NT2/D1 (cell line): ENCODE measurements around the gene CTPS2.

Experiments used
- DNase-seq: peaks from one replicate; pipeline ENCODE4 v3.0.0-alpha.2; 2011; ENCODE audit warnings: low read depth, low spot score
- H3K27me3 ChIP-seq: 2 replicates; pipeline ENCODE4 v1.6.0; 2011; ENCODE audit warnings: mild to moderate bottlenecking; ENCODE audit not compliant: insufficient read length, insufficient read depth
- H3K36me3 ChIP-seq: 2 replicates; pipeline ENCODE4 v1.6.1; 2011; ENCODE audit warnings: mild to moderate bottlenecking, low read length, mixed read lengths; ENCODE audit not compliant: insufficient read depth, insufficient read length
- H3K4me1 ChIP-seq: 2 replicates; pipeline ENCODE4 v1.5.1; 2011; ENCODE audit not compliant: insufficient read depth, insufficient read length
- H3K4me3 ChIP-seq: 2 replicates; pipeline ENCODE4 v1.5.1; 2011; ENCODE audit warnings: low read depth; ENCODE audit not compliant: insufficient read length
- H3K9ac ChIP-seq: 2 replicates; pipeline ENCODE4 v1.6.0; 2011; ENCODE audit warnings: low read depth; ENCODE audit not compliant: insufficient read length
- H3K9me3 ChIP-seq: 2 replicates; pipeline ENCODE4 v1.5.1; 2011; ENCODE audit warnings: mild to moderate bottlenecking, low read length; ENCODE audit not compliant: insufficient read depth
- SUZ12 ChIP-seq: IDR thresholded peaks from 2 replicates; pipeline ENCODE4 v1.6.1; 2011; ENCODE audit not compliant: insufficient read length, insufficient read depth; ENCODE audit errors: extremely low read depth
- YY1 ChIP-seq: IDR thresholded peaks from 2 replicates; pipeline ENCODE4 v1.6.1; 2011; ENCODE audit not compliant: insufficient read length, insufficient read depth
- ZNF274 ChIP-seq: IDR thresholded peaks from 2 replicates; pipeline ENCODE4 v1.6.1; 2011; ENCODE audit warnings: mild to moderate bottlenecking, low read depth, low read length

The CTPS2 gene

DNA sequence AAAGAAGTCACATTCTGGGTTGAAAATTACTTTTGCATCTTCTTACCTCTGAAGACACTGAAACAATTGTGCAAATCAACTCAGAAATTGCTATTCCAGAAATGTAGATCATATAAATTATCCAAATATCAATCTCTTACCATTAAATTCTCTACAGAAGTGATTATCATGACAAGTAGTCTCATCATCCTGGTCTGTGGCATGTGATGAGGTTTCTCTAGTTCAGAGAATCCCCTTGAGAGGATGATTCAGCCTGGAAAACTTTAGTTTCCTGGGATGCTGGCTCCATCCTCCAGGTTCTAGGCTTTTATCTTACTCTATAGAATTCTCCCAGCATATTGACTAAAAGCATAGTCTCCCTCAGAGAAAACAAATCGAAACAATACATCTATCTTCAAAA is 138.7 kb downstream of the CTPS2 start:
- H3K4me3 ChIP-seq = no peak overlapping the region
- TF ChIP-seq SUZ12 = no peak
- TF ChIP-seq ZNF274 = no peak
- no peak for TF ChIP-seq YY1
- no peaks in the 10 kb centered on the region for H3K36me3 ChIP-seq
- no peaks in the 10 kb centered on the region for H3K27me3 ChIP-seq
- H3K4me1 ChIP-seq = no peaks in the 10 kb centered on the region
- no peak for DNase-seq
- peaks cover 10% of the 10 kb centered on the region; the same call in 1 of the 2 replicates for H3K9me3 ChIP-seq
- H3K9ac ChIP-seq = no peak overlapping the region

DNA sequence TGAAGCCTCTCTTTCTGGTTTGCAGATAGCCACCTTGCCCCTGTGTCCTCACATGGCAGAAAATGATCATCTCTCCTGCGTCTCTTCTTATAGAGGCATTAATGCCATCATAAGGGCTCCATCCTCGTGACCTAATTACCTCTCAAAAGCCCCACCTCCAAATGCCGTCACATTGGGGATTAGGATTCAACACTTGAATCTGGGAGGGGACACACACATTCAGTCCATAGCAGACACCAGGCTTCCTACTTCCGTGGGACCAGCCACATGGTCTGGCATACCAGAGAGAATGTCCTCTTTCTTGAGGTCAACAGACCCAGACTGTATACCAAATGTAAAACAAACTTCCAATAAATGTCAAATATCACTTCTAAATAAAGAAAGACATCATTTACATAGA is 144.8 kb downstream of the CTPS2 start:
- no peak overlapping the region for H3K9ac ChIP-seq
- H3K9me3 ChIP-seq = no peaks in the 10 kb centered on the region
- H3K36me3 ChIP-seq = no peaks in the 10 kb centered on the region
- H3K4me3 ChIP-seq = no peak overlapping the region
- no peaks in the 10 kb centered on the region for H3K4me1 ChIP-seq
- TF ChIP-seq SUZ12 (no peak), YY1 (no peak), ZNF274 (no peak)
- no peak for DNase-seq
- no peaks in the 10 kb centered on the region for H3K27me3 ChIP-seq

DNA sequence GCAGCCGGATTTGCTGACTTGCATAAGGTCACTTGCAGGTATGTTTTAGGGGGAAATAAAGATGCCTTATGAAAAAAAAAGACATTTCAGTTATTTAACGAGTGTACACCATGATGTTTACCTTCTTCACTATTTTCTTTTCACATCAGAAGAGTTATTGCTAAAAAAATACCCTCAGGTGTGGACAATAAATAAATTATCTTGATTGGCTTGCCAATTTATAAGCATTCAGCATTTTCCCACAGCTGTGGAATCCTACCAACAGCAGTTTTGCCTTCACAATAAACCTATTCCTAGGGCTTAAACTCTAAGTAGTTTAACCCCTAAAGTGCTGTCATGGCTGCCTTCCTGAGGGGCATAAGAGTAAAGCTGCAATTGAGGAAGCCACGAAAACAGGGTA is 145.9 kb downstream of the CTPS2 start:
- no peak for DNase-seq
- Histone ChIP-seq H3K4me3 (no peak overlapping the region), H3K4me1 (no peaks in the 10 kb centered on the region), H3K36me3 (no peaks in the 10 kb centered on the region), H3K9ac (no peak overlapping the region), H3K27me3 (no peaks in the 10 kb centered on the region), H3K9me3 (no peaks in the 10 kb centered on the region)
- TF ChIP-seq YY1 (no peak), SUZ12 (no peak), ZNF274 (no peak)

DNA sequence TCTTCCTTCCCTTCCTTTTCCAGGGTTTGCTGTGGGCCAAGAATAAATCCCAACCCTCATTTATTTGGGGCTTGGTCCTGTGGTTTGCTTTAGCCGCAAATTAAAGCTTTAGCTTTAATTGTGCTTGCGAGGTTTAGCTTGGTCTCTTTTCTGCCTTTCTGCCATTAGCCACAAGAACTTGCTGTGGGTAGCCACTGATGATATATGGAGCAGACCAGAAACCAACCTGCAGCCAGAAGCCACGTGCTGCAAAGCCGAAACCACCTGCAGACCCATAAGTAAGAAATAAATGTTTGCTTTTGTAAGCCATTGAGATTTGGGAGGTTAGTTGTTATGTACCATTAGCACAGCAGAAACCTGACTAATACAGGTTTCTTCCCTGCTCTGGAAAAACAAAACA is 152.3 kb downstream of the CTPS2 start:
- no peaks in the 10 kb centered on the region for H3K27me3 ChIP-seq
- H3K36me3 ChIP-seq = no peaks in the 10 kb centered on the region
- no peak overlapping the region for H3K9ac ChIP-seq
- H3K4me3 ChIP-seq = no peak overlapping the region
- no peak for DNase-seq
- no peaks in the 10 kb centered on the region for H3K4me1 ChIP-seq
- H3K9me3 ChIP-seq = 0 out of 2 replicates have a peak, but pooled peaks cover 7% of the 10 kb centered on the region
- TF ChIP-seq YY1 = no peak
- no peak for TF ChIP-seq SUZ12
- no peak for TF ChIP-seq ZNF274

DNA sequence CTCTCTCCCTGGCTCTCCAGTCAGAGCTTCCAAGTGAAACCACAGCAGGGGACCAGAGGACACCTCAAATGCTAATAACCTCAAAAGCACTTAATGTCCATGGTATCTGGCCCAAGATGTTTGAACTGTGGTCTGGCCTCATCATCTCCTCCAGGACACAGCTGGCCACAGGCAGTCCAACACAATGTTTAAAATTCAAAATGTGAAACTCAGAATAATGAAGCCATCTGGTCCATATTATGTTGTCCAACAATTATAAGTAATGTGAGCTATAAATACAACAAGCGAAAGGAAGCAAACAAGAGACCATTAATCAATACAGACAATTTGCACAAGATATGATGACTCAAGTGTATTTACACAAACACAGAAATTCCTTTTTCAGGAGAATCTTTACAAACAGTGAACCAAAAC is 153.3 kb downstream of the CTPS2 start:
- Histone ChIP-seq H3K4me3 (no peak overlapping the region), H3K9me3 (0 out of 2 replicates have a peak, but pooled peaks cover 7% of the 10 kb centered on the region), H3K9ac (no peak overlapping the region), H3K36me3 (no peaks in the 10 kb centered on the region), H3K27me3 (no peaks in the 10 kb centered on the region), H3K4me1 (no peaks in the 10 kb centered on the region)
- DNase-seq = no peak
- no peak for TF ChIP-seq SUZ12
- no peak for TF ChIP-seq ZNF274
- TF ChIP-seq YY1 = no peak

DNA sequence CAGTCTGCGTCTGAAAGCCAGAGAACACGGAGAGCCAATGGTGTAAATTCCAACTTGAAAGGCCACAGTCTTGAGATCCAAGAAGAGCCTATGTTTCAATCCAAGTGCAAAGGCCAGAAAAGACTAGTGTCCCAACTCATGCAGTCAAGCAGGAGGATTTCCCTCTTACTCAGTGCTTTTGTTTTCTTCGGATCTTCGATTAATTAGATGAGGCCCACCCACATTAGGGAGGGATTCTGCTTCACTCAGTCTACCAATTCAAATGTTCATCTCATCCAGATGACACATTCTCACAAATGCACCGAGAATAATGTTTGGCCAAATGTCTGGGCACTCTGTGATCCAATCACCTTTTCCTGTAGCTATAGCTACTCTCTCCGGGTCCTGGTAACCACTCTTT is 154.0 kb downstream of the CTPS2 start:
- H3K36me3 ChIP-seq = no peaks in the 10 kb centered on the region
- H3K9me3 ChIP-seq = 0 out of 2 replicates have a peak, but pooled peaks cover 7% of the 10 kb centered on the region
- H3K4me3 ChIP-seq = no peak overlapping the region
- H3K4me1 ChIP-seq = no peaks in the 10 kb centered on the region
- DNase-seq = no peak
- no peak for TF ChIP-seq SUZ12
- no peaks in the 10 kb centered on the region for H3K27me3 ChIP-seq
- no peak overlapping the region for H3K9ac ChIP-seq

DNA sequence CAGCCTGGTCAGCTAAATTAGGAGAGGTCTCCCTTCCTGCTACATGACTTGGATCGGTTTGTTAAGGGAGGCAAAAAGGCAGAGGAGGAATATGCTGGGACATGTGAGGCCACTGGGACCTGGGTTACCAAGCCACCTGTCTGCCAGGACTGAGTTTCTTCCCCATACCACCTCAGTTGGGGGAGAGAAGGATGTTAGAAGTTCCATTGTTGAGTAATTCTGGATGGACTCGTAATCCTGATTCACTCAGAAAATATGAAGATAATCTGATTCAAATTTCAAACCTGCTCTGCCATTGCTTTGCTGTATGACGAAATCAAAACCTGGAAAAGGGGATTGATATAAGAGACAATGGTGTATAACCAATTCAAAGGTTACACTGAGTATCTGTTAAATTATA is 159.9 kb downstream of the CTPS2 start:
- Histone ChIP-seq H3K27me3 (no peaks in the 10 kb centered on the region), H3K9ac (no peak overlapping the region), H3K4me3 (no peak overlapping the region), H3K36me3 (no peaks in the 10 kb centered on the region), H3K9me3 (peaks cover 20% of the 10 kb centered on the region; the same call in 1 of the 2 replicates), H3K4me1 (no peaks in the 10 kb centered on the region)
- TF ChIP-seq YY1 (no peak), ZNF274 (no peak), SUZ12 (no peak)
- DNase-seq = no peak

DNA sequence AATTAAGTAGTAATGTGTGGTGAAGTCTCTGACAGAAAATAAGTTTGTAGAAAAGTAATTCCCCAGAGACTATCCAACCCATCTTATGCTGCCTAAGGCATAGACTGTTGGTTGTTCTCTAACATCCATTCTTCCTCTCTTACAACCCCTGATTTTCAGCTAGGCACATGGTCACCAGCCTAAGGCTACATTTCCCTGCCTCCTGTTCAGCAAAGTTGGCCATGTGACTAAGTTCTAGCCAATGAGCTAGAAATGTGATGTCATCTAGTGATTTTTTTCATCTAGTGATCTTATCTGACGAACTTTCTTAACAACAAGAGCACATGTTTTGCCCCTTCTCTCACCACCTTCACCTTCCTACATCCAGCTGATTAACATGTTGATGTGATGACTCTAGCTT is 164.8 kb downstream of the CTPS2 start:
- no peaks in the 10 kb centered on the region for H3K36me3 ChIP-seq
- no peak for DNase-seq
- TF ChIP-seq ZNF274 (no peak), YY1 (no peak), SUZ12 (no peak)
- no peaks in the 10 kb centered on the region for H3K4me1 ChIP-seq
- no peaks in the 10 kb centered on the region for H3K27me3 ChIP-seq
- H3K9me3 ChIP-seq = peaks cover 13% of the 10 kb centered on the region; the same call in 1 of the 2 replicates
- H3K4me3 ChIP-seq = no peak overlapping the region
- H3K9ac ChIP-seq = no peak overlapping the region
